Kidney epithelial cell (primary cell): ENCODE results near the gene SFMBT1. TPM values are rescaled to one million over a fixed set of nuclear protein-coding genes. Genes with fewer than 3 reads are reported as not detected.

Experiments
- DNase-seq: peaks from one replicate; pipeline ENCODE4 v3.0.0-alpha.2; 2010; ENCODE audit warnings: low read depth
- H3K27me3 ChIP-seq: 2 replicates; pipeline ENCODE4 v1.6.0; 2011; ENCODE audit warnings: low read length; ENCODE audit not compliant: control insufficient read depth, insufficient read depth
- H3K36me3 ChIP-seq: 2 replicates; pipeline ENCODE4 v1.5.1; 2011; ENCODE audit warnings: low read length; ENCODE audit not compliant: control insufficient read depth, insufficient read depth
- H3K4me3 ChIP-seq: 2 replicates; pipeline ENCODE4 v1.5.1; 2011; ENCODE audit warnings: low read depth, mild to moderate bottlenecking, control low read depth, low read length
- total RNA-seq: library from RNA; depleted of rRNA; stranded (reverse); fragments of >200 nt; gene quantifications from 2 replicates; pipeline ENCODE4 v1.2.3, GENCODE V29; 2015
- TF ChIP-seq, protein P1 (sequence below): IDR thresholded peaks from 2 replicates; pipeline ENCODE4 v1.5.1; 2011; ENCODE audit warnings: mild to moderate bottlenecking, moderate library complexity, low read length, control low read depth, inconsistent platforms; ENCODE audit not compliant: insufficient read depth, poor library complexity, severe bottlenecking

The SFMBT1 gene
- total RNA-seq, 1 donor from 2014 or later, result 15.6 TPM

GRCh38 chr3:52897130-52898122 is 148.4 kb downstream of the SFMBT1 start, which contains the start of gene STIMATE:
Gene STIMATE (minus strand): TSS chr3:52897548. CDS start chr3:52897450, 98 bp downstream.
- no peaks in the 10 kb centered on the region for H3K36me3 ChIP-seq
- DNase-seq, result peak; percentile 19
- H3K4me3 ChIP-seq, result peak within 1 kb of the TSS; percentile 72
- H3K27me3 ChIP-seq, result no peaks in the 10 kb centered on the region
- TF ChIP-seq, protein P1, sequence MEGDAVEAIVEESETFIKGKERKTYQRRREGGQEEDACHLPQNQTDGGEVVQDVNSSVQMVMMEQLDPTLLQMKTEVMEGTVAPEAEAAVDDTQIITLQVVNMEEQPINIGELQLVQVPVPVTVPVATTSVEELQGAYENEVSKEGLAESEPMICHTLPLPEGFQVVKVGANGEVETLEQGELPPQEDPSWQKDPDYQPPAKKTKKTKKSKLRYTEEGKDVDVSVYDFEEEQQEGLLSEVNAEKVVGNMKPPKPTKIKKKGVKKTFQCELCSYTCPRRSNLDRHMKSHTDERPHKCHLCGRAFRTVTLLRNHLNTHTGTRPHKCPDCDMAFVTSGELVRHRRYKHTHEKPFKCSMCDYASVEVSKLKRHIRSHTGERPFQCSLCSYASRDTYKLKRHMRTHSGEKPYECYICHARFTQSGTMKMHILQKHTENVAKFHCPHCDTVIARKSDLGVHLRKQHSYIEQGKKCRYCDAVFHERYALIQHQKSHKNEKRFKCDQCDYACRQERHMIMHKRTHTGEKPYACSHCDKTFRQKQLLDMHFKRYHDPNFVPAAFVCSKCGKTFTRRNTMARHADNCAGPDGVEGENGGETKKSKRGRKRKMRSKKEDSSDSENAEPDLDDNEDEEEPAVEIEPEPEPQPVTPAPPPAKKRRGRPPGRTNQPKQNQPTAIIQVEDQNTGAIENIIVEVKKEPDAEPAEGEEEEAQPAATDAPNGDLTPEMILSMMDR, result no peak

- Histone ChIP-seq H3K36me3 (no peaks in the 10 kb centered on the region), H3K27me3 (no peaks in the 10 kb centered on the region), H3K4me3 (peak overlapping the region; percentile 72)
- DNase-seq, result no peak
- TF ChIP-seq, protein P1, result no peak
Observed at GRCh38 chr3:52896613-52897012, 149.3 kb downstream of the SFMBT1 start.

DNA sequence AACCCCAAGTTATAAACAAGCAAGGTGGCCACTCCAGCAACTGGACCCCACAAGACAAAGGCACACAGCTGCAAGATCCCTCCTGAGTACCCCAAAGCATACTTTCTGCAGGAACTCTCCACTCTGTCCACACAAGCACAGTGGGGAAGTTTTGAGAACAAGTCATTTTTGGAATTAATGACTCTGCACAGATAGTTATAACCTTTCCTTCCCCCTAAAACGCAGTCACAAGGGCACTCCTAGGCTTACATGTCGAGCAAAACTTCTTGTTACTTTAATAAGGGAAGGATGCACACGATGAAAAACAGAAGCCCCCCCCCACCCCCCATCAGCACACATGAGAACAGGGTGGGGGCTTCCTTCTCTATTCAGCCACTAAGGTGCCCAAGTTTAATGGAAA is 149.7 kb downstream of the SFMBT1 start:
- no peak overlapping the region for H3K4me3 ChIP-seq

GRCh38 chr3:52895418-52895817 is 150.5 kb downstream of the SFMBT1 start:
- Histone ChIP-seq H3K36me3 (no peaks in the 10 kb centered on the region), H3K4me3 (no peak overlapping the region), H3K27me3 (no peaks in the 10 kb centered on the region)
- DNase-seq, result no peak
- TF ChIP-seq, protein P1, result no peak

More for the DNA sequence above, 149.7 kb downstream of the SFMBT1 start:
- H3K27me3 ChIP-seq, result no peaks in the 10 kb centered on the region
- DNase-seq, result no peak
- no peaks in the 10 kb centered on the region for H3K36me3 ChIP-seq
- TF ChIP-seq, protein P1, result no peak

DNA sequence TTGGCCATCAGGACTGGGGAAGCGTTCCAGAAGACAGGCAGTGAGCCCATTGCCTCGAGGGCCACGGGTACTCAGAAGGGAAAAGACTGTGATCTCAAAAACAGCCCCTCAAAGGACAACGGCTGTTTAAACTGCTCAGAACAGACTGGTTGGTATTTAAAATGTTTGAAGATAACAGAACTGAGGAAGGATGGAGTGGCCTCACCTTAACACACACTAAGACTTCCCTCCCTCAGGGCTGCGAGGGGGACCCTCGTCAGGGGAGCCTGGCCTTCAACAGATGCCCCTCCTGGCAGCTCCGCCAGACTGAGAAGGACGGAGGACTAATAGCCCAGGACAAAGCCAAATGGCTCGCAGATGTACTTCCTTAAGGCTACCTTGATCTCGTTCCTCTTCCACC is 151.1 kb downstream of the SFMBT1 start:
- no peak overlapping the region for H3K4me3 ChIP-seq
- H3K36me3 ChIP-seq, result no peaks in the 10 kb centered on the region
- TF ChIP-seq, protein P1, result no peak
- H3K27me3 ChIP-seq, result no peaks in the 10 kb centered on the region
- DNase-seq, result no peak
